Adrenal gland (tissue), 12 donors: ENCODE data around the gene KCNT1. TPM values are rescaled to one million over a fixed set of nuclear protein-coding genes. Genes with fewer than 3 reads are reported as not detected.

Experiments used
- DNase-seq, 7 donors: peaks; one replicate each; pipeline ENCODE4 v3.0.0-alpha.2; 2019 to 2020
- H3K27ac ChIP-seq, 5 donors: fragments of 200-600 bp; sonication (generic) in 4 of 5; 1 replicate in 3 of 5; 2 replicates in 2 of 5; pipeline versions ENCODE4 v1.5.1 to v1.8.0; 2016 to 2020; ENCODE audit warnings: mild to moderate bottlenecking in 1 of 5
- H3K27me3 ChIP-seq: fragments of 200-600 bp; 2 replicates; pipeline ENCODE4 v1.8.0; 2021
- H3K36me3 ChIP-seq, 2 donors: fragments of 200-600 bp; replicated peaks in 1 of 2; 1 replicate in 1 of 2; 2 replicates in 1 of 2; pipeline versions ENCODE4 v1.5.1 to v1.8.0; 2018 to 2022
- H3K4me1 ChIP-seq, 2 donors: fragments of 200-600 bp; replicated peaks in 1 of 2; 1 replicate in 1 of 2; 2 replicates in 1 of 2; pipeline versions ENCODE4 v1.5.1 to v1.8.0; 2018 to 2021
- H3K4me3 ChIP-seq, 4 donors: fragments of 200-600 bp; sonication (generic) in 3 of 4; one replicate each; pipeline ENCODE4 v1.5.1; 2016 to 2018
- H3K9me3 ChIP-seq, 3 donors: fragments of 200-600 bp; sonication (generic) in 1 of 3; replicated peaks in 1 of 3; 1 replicate in 2 of 3; 2 replicates in 1 of 3; pipeline versions ENCODE4 v1.5.1 to v1.8.0; 2016 to 2021
- POLR2A ChIP-seq, 2 donors: fragments of 450-650 bp; IDR thresholded peaks; one replicate each; pipeline ENCODE4 v1.6.1; 2017; ENCODE audit warnings: antibody characterized with exemption in 2 of 2, mild to moderate bottlenecking in 2 of 2, moderate library complexity in 1 of 2
- WGBS, 4 donors: extraction: QIAGEN DNeasy Blood & Tissue Kit in 2 of 4; methylation state at CpG; one replicate each; pipeline versions ENCODE4 v1.1.5 to v1.1.7; 2013 to 2017; 5-methylcytosine and 5-hydroxymethylcytosine counted together
- intact Hi-C, 2 donors: fragments of 100-400 bp; cut with DNase I; formaldehyde crosslinking; loops; one replicate each; pipeline versions ENCODE4 v1.14.1 to v1.15.0; 2022 to 2023
- polyA plus RNA-seq, 3 donors: library from polyadenylated mRNA; stranded (reverse); fragments of 200-250 nt in 2 of 3; fragments of 350-450 nt in 1 of 3; fragmentation: Illumina TruSeq in 1 of 3; extraction: RNeasy Lipid Tissue Mini Kit (QIAGEN cat#74804) in 1 of 3; gene quantifications; one replicate each; pipeline ENCODE4 v1.2.3, GENCODE V29; 2013 to 2014
- total RNA-seq, 9 donors: library from RNA; depleted of rRNA in 4 of 9; stranded (reverse); fragments of >200 nt in 4 of 9; fragments of 120-200 nt in 1 of 9; fragmentation: NEBNext Ultra II Directional in 1 of 9; extraction: Animal tissue kit (Norgen Biotek cat#: 25700) in 1 of 9; gene quantifications; one replicate each; pipeline versions ENCODE4 v1.1.0 to v1.2.4, GENCODE V29; 2013 to 2023
- TF ChIP-seq, protein P1 (sequence below), 6 experiments: fragments of 450-650 bp in 4 of 6; fragments of 200-600 bp in 2 of 6; sonication (generic) in 1 of 6; IDR thresholded peaks; 1 replicate in 5 of 6; 2 replicates in 1 of 6; pipeline versions ENCODE4 v1.5.1 to v1.8.0; 2016 to 2021; ENCODE audit warnings: antibody characterized with exemption in 6 of 6, mild to moderate bottlenecking in 2 of 6, moderate library complexity in 1 of 6
- donor health status: healthy with polysubstance abuse.
- donor health status: Bipolar disorder and iron deficiency.
- donor health status: DM: yes; HTN: yes; CAD: no.
- donor health status: DM: no; HTN: no; CAD: no.
- donor health status: DM: no; HTN: no; CAD: no.
- donor health status: DM: yes; HTN: yes; CAD: no.

Gene KCNT1
- total and polyA plus RNA-seq, 12 donors: 0.05 to 2.4 (median 0.24) TPM; not detected in 6

DNA sequence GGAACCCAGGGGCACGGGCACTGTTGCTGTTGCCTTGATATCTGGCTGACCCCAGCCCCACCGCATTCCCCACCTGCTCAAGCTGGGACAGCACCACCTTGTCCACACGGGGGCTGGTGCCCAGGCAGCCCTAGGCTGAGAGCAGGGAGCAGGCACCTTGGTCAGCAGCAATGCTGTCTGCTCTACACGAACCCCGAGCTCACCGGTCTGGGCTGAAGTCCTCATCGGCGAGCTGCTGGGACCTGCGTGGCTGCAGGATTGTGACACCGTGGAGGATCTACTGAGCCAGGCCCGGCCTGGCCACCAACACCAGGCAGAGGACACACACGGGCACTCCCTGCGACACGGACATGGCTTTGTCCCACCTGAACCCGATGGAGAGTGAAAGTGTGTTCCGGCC lies 78.1 kb downstream of the KCNT1 start:
- TF ChIP-seq POLR2A (IDR thresholded peaks at IDR 0.05): no peak
- TF ChIP-seq, protein P1, sequence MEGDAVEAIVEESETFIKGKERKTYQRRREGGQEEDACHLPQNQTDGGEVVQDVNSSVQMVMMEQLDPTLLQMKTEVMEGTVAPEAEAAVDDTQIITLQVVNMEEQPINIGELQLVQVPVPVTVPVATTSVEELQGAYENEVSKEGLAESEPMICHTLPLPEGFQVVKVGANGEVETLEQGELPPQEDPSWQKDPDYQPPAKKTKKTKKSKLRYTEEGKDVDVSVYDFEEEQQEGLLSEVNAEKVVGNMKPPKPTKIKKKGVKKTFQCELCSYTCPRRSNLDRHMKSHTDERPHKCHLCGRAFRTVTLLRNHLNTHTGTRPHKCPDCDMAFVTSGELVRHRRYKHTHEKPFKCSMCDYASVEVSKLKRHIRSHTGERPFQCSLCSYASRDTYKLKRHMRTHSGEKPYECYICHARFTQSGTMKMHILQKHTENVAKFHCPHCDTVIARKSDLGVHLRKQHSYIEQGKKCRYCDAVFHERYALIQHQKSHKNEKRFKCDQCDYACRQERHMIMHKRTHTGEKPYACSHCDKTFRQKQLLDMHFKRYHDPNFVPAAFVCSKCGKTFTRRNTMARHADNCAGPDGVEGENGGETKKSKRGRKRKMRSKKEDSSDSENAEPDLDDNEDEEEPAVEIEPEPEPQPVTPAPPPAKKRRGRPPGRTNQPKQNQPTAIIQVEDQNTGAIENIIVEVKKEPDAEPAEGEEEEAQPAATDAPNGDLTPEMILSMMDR (IDR thresholded peaks at IDR 0.05): no peak
- Histone ChIP-seq H3K4me3 (no peak overlapping the region), H3K36me3 (no peaks in the 10 kb centered on the region), H3K27me3 (no peaks in the 10 kb centered on the region), H3K27ac (no peak overlapping the region), H3K4me1 (no peaks in the 10 kb centered on the region), H3K9me3 (no peaks in the 10 kb centered on the region)
- intact Hi-C loops: no loop called here
- 83 to 100% (median 89%) methylated on average over 1 to 16 of the region's 16 CpGs for WGBS, 4 donors
- no peak for DNase-seq

DNA sequence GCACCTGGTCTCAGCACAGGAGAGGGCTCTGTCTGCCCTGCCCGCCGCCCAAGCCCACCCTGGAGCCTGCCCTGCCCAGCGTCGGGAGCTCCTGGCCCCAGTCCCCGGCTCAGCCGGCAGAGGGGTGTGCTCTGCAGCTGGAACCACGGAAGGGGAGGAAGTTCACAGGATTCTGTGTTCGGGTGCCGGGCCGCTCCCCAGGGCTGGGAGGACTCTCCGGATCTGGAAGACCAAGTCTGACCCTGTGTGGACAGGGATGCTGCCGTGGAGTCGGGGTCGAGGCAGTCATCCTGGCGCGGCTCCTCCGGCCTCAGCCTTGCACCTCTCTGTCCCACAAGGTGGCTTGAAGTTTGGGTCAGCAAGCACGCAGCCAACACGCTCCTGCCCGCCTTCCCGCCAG lies 78.6 kb downstream of the KCNT1 start:
- DNase-seq: no peak
- H3K27me3 ChIP-seq: no peaks in the 10 kb centered on the region
- H3K9me3 ChIP-seq: no peaks in the 10 kb centered on the region
- intact Hi-C loops: no loop called here
- TF ChIP-seq, protein P1 (IDR thresholded peaks at IDR 0.05): no peak
- TF ChIP-seq POLR2A (IDR thresholded peaks at IDR 0.05): no peak
- H3K27ac ChIP-seq: no peak overlapping the region
- WGBS, 4 donors: 81 to 93% (median 86%) methylated on average over 3 to 21 of the region's 21 CpGs
- H3K4me1 ChIP-seq: no peaks in the 10 kb centered on the region
- no peaks in the 10 kb centered on the region for H3K36me3 ChIP-seq
- no peak overlapping the region for H3K4me3 ChIP-seq

DNA sequence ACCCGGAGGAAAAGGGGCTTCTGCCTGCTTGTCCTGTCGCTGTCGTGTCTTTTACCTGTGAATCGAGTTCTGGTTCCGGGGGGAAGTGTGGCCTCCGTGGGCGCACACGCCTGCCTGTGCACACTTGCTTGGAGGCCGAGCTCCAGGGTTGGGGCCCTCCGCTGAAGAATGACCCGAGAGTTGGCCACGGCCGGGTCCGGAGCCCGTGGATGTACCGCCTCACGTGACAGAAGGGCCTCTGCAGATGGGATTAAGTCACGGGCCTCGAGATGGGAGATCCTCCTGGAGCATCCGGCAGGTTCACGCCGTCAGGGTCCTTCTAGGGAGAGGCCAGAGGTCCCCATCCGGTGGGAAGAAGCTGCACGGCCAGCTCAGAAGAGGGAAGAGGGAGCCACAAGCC lies 81.0 kb downstream of the KCNT1 start:
- H3K4me1 ChIP-seq: no peaks in the 10 kb centered on the region
- intact Hi-C loops: no loop called here
- no peak for TF ChIP-seq POLR2A (IDR thresholded peaks at IDR 0.05)
- TF ChIP-seq, protein P1 (IDR thresholded peaks at IDR 0.05): no peak
- WGBS, 4 donors: 87 to 92% (median 88%) methylated on average over 24 of the region's 24 CpGs
- no peak for DNase-seq
- no peak overlapping the region for H3K4me3 ChIP-seq
- no peaks in the 10 kb centered on the region for H3K36me3 ChIP-seq
- no peaks in the 10 kb centered on the region for H3K9me3 ChIP-seq
- no peak overlapping the region for H3K27ac ChIP-seq
- no peaks in the 10 kb centered on the region for H3K27me3 ChIP-seq

DNA sequence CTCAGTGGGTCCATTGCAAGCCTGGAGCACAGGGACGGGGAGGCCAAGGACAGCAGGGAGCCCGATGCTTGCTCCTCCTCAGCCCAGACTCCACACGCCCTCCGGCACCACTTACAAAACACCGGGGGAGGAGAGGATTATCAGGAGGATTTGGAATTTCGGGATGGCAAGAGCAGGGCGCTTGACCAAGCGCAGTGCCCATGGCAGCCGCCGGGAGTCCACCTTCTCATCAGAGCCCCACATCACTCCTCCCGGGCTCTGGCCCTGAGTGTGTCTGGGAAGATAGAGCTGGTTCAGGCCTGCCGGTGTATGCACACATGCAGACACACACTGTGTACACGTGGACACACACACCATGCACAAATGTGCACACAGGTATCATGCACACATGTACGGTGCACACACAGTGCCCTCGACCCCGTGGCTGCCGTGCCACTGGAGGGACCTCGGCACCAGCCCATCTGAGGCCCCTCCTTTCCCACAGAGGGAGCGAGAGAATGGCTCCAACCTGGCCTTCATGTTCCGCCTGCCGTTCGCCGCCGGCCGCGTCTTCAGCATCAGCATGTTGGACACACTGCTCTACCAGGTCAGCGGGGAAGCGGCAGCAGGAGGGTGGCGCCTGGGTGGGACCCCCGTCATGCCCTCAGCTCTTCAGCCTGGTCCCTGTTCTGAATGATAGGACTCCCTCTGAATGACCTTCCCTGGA lies 81.7 kb downstream of the KCNT1 start:
- intact Hi-C loops: no loop called here
- Histone ChIP-seq H3K9me3 (no peaks in the 10 kb centered on the region), H3K27me3 (no peaks in the 10 kb centered on the region), H3K36me3 (no peaks in the 10 kb centered on the region), H3K4me3 (no peak overlapping the region), H3K27ac (no peak overlapping the region), H3K4me1 (no peaks in the 10 kb centered on the region)
- 84 to 88% (median 86%) methylated on average over 12 to 30 of the region's 30 CpGs for WGBS, 4 donors
- no peak for TF ChIP-seq POLR2A (IDR thresholded peaks at IDR 0.05)
- no peak for DNase-seq

DNA sequence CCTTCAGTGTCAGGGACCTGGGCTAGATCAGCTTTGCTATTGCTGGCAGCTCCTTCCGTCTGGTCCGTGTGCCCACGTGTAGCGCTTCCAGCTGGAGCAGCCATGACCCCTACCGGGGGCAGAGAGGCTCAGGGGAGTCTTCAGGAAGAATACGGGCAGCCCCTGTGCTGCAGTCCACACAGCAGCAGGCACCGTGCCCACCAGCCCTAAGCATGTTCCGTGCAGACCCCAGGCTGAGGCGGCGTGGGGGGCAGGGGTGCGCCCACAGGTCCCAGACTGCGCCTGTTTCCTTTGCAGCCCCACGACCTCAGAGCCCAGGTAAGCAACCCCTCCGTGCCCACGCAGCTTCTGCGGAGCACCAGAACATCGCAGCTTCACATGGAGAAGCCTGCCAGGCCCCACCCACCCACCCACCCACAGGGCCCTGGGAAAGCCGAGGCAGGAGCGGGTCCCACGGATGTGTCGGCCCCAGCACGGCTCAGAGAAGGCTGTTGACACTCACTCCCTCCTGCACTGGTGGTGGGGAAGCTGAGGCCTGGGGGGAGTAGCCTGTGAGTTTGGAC lies 83.1 kb downstream of the KCNT1 start:
- 76 to 80% (median 80%) methylated on average over 6 to 22 of the region's 22 CpGs; no CpG with 5 or more reads in 1 of the 4 donors for WGBS, 4 donors
- H3K27ac ChIP-seq: no peak overlapping the region
- TF ChIP-seq POLR2A (IDR thresholded peaks at IDR 0.05): no peak
- H3K4me3 ChIP-seq: no peak overlapping the region
- DNase-seq: no peak
- intact Hi-C loops: no loop called here
- no peaks in the 10 kb centered on the region for H3K9me3 ChIP-seq
- H3K27me3 ChIP-seq: peaks cover under 1% of the 10 kb centered on the region
- H3K4me1 ChIP-seq: no peaks in the 10 kb centered on the region
- H3K36me3 ChIP-seq: no peaks in the 10 kb centered on the region
